ENCODE data around the gene ZNF600.

DNA sequence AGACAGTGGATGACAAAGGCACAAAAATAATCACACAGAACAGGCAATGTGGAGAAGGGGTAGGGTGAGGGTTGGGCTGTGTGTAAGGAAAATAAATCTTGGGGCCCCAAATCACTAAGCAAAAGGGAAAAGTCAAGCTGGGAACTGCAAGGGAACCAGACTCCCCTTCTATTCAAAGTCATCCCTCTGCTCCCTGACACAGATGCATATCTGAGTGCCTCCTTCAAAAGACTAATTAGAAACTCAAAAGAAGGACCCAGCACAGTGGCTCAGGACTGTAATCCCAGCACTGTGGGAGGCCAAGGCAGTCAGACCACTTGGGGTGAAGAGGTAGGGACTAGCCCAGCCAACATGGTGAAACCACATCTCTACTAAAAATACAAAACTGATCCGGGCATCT, 70.1 kb downstream of the ZNF600 start:
- TF ChIP-seq, protein P1, sequence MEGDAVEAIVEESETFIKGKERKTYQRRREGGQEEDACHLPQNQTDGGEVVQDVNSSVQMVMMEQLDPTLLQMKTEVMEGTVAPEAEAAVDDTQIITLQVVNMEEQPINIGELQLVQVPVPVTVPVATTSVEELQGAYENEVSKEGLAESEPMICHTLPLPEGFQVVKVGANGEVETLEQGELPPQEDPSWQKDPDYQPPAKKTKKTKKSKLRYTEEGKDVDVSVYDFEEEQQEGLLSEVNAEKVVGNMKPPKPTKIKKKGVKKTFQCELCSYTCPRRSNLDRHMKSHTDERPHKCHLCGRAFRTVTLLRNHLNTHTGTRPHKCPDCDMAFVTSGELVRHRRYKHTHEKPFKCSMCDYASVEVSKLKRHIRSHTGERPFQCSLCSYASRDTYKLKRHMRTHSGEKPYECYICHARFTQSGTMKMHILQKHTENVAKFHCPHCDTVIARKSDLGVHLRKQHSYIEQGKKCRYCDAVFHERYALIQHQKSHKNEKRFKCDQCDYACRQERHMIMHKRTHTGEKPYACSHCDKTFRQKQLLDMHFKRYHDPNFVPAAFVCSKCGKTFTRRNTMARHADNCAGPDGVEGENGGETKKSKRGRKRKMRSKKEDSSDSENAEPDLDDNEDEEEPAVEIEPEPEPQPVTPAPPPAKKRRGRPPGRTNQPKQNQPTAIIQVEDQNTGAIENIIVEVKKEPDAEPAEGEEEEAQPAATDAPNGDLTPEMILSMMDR (IDR thresholded peaks at IDR 0.05 in 4 of 5, conservative IDR thresholded peaks at IDR 0.05 in 1 of 5): no peak
- TF ChIP-seq POLR2A (IDR thresholded peaks at IDR 0.05): no peak

Measured in gastrocnemius medialis (tissue), 4 donors.